Astrocyte (in vitro differentiated cells and primary cell): ENCODE results near the gene ALDH3A1. TPM values are rescaled to one million over a fixed set of nuclear protein-coding genes. Genes with fewer than 3 reads are reported as not detected.

Experiments used
- DNase-seq: peaks from one replicate; pipeline ENCODE4 v3.0.0-alpha.2; 2010; ENCODE audit warnings: low read depth
- FAIRE-seq: peaks from 2 replicates; lab custom pipeline; 2011; peaks lifted over from hg19 to GRCh38; lab: Jason Lieb, UNC
- H2AFZ ChIP-seq: 2 replicates; pipeline ENCODE4 v1.6.0; 2012; ENCODE audit warnings: low read depth, low read length, inconsistent platforms
- H3K27ac ChIP-seq: 2 replicates; pipeline ENCODE4 v1.5.1; 2011; ENCODE audit warnings: low read depth, low read length, inconsistent platforms
- H3K27me3 ChIP-seq: 2 replicates; pipeline ENCODE4 v1.6.0; 2011; ENCODE audit warnings: low read length, inconsistent platforms; ENCODE audit not compliant: insufficient read depth
- H3K36me3 ChIP-seq: 2 replicates; pipeline ENCODE4 v1.5.1; 2011; ENCODE audit warnings: low read length, inconsistent platforms; ENCODE audit not compliant: insufficient read depth
- H3K4me1 ChIP-seq: 2 replicates; pipeline ENCODE4 v1.5.1; 2011; ENCODE audit warnings: low read length, inconsistent platforms; ENCODE audit not compliant: insufficient read depth
- H3K4me2 ChIP-seq: 2 replicates; pipeline ENCODE4 v1.6.0; 2012; ENCODE audit warnings: low read length, inconsistent platforms
- H3K4me3 ChIP-seq: 2 replicates; pipeline ENCODE4 v1.5.1; 2011; ENCODE audit warnings: low read depth, mild to moderate bottlenecking, low read length, inconsistent platforms; ENCODE audit not compliant: insufficient read depth
- H3K79me2 ChIP-seq: 2 replicates; pipeline ENCODE4 v1.6.0; 2012; ENCODE audit warnings: mild to moderate bottlenecking, low read length, inconsistent platforms; ENCODE audit not compliant: insufficient read depth
- H3K9ac ChIP-seq: 2 replicates; pipeline ENCODE4 v1.6.0; 2012; ENCODE audit warnings: mild to moderate bottlenecking, low read length, inconsistent platforms
- H3K9me3 ChIP-seq: 2 replicates; pipeline ENCODE4 v1.5.1; 2012; ENCODE audit warnings: low read depth, mild to moderate bottlenecking, low read length, inconsistent platforms; ENCODE audit not compliant: insufficient read depth
- H4K20me1 ChIP-seq: 2 replicates; pipeline ENCODE4 v1.6.0; 2012; ENCODE audit warnings: low read length, inconsistent platforms; ENCODE audit not compliant: insufficient read depth
- H3K27ac Mint-ChIP-seq: one replicate; pipeline ENCODE4 v1.8.0; 2021; ENCODE audit warnings: mild to moderate bottlenecking, mixed read lengths; ENCODE audit not compliant: unreplicated experiment
- H3K27me3 Mint-ChIP-seq: one replicate; pipeline ENCODE4 v1.8.0; 2021; ENCODE audit warnings: low read depth, mixed read lengths; ENCODE audit not compliant: unreplicated experiment
- H3K36me3 Mint-ChIP-seq: one replicate; pipeline ENCODE4 v1.8.0; 2021; ENCODE audit warnings: low read depth, mixed read lengths; ENCODE audit not compliant: unreplicated experiment
- H3K4me1 Mint-ChIP-seq: one replicate; pipeline ENCODE4 v1.8.0; 2021; ENCODE audit warnings: low read depth, mixed read lengths; ENCODE audit not compliant: unreplicated experiment
- H3K4me3 Mint-ChIP-seq: one replicate; pipeline ENCODE4 v1.8.0; 2021; ENCODE audit warnings: mild to moderate bottlenecking, moderate library complexity, mixed read lengths; ENCODE audit not compliant: unreplicated experiment
- H3K9me3 Mint-ChIP-seq: one replicate; pipeline ENCODE4 v1.8.0; 2021; ENCODE audit warnings: mild to moderate bottlenecking, mixed read lengths; ENCODE audit not compliant: unreplicated experiment
- CTCF ChIP-seq: IDR thresholded peaks from 2 replicates; pipeline ENCODE4 v1.5.1; 2011; ENCODE audit warnings: low read depth, mild to moderate bottlenecking, inconsistent platforms, low read length, moderate library complexity; ENCODE audit not compliant: insufficient read depth
- EZH2 ChIP-seq: IDR thresholded peaks from 2 replicates; pipeline ENCODE4 v1.6.1; 2012; ENCODE audit warnings: mild to moderate bottlenecking, low read length, inconsistent platforms; ENCODE audit not compliant: insufficient read depth
- total RNA-seq: library from RNA; stranded (reverse); gene quantifications from 2 replicates; pipeline ENCODE4 v1.2.1, GENCODE V29; 2021

ALDH3A1 gene
- total RNA-seq, 1 donor from 2014 or later, result not detected

DNA sequence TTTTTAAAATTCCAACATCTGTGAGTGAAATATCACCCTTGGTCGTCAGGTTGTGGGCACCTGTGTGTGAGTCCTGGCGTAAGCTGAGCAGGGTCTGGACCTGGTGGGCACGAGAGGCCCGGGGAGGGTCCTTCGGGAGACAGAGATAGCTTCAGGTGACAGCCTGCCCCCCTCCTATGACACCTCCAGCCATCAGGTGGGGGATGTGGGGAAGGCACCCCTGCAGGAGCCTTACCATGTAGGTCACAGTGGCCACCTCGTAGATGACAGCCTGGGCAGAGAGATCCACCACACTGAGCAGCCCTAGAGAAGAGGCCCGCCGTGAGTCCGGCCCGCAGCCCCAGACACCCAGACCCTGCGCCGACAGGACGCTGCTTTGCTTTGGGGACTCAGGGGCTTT is 42.9 kb downstream of the ALDH3A1 start:
- Histone ChIP-seq H3K9ac (no peak overlapping the region), H3K27me3 (no peaks in the 10 kb centered on the region), H4K20me1 (no peaks in the 10 kb centered on the region), H3K4me3 (no peak overlapping the region), H3K4me1 (no peaks in the 10 kb centered on the region), H3K36me3 (no peaks in the 10 kb centered on the region), H2AFZ (no peak overlapping the region), H3K4me2 (no peak overlapping the region), H3K9me3 (no peaks in the 10 kb centered on the region), H3K27ac (no peak overlapping the region), H3K79me2 (no peaks in the 10 kb centered on the region)
- no peak overlapping the region for H3K4me3 Mint-ChIP-seq
- H3K9me3 Mint-ChIP-seq, result no peaks in the 10 kb centered on the region
- FAIRE-seq (no peak), DNase-seq (no peak)
- no peak overlapping the region for H3K27ac Mint-ChIP-seq
- TF ChIP-seq CTCF (no peak), EZH2 (no peak)
- H3K36me3 Mint-ChIP-seq, result no peaks in the 10 kb centered on the region
- peaks cover 14% of the 10 kb centered on the region for H3K27me3 Mint-ChIP-seq
- H3K4me1 Mint-ChIP-seq, result peaks cover 12% of the 10 kb centered on the region

DNA sequence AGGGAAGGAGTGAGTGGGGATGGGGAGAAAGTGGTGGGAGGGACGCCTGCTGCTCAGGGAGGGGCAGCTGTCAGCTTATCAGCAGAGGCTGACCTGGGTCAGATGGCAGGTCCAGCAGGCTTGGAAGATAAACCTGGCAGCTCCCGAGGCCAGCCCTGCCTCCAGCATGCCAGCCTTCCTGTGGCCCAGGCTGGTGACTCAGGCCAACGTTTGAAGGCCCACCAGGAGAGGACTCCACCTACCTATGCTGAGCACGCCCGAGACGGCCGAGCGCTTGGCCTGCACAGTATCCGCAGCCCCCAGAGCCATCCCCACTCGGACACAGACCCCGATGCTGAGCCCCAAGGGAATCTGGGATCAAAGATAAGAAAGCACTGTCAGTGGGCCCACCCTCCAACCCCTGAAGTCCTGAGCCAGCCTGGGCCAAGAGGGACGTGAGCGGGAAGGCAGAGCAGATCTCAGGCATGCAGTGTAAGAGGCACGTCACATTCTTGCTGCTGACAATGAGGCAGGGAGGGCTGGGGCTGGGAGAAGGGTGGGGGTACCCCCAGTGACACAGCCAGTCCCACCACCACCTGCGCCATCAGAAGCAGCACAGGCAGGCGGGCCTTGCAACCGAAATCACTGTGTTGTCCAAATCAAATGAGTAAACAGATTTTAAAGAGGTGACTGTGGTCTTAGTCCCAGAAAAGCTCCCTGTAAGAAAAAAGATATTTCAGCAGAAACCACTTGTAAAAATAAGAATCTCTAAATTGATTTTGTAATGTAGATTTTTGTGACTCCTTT is 44.1 kb downstream of the ALDH3A1 start:
- peak overlapping the region; percentile 34 for H3K4me3 Mint-ChIP-seq
- no peak for FAIRE-seq
- no peaks in the 10 kb centered on the region for H3K79me2 ChIP-seq

More for the DNA sequence above, 44.1 kb downstream of the ALDH3A1 start:
- TF ChIP-seq CTCF (no peak), EZH2 (no peak)
- Histone ChIP-seq H3K27me3 (no peaks in the 10 kb centered on the region), H3K36me3 (no peaks in the 10 kb centered on the region), H3K4me2 (no peak overlapping the region), H3K4me3 (no peak overlapping the region), H3K4me1 (no peaks in the 10 kb centered on the region), H3K9me3 (no peaks in the 10 kb centered on the region), H3K9ac (no peak overlapping the region), H4K20me1 (no peaks in the 10 kb centered on the region), H2AFZ (no peak overlapping the region), H3K27ac (no peak overlapping the region)
- H3K36me3 Mint-ChIP-seq, result no peaks in the 10 kb centered on the region
- peak overlapping the region; percentile 9 for H3K27ac Mint-ChIP-seq
- no peaks in the 10 kb centered on the region for H3K9me3 Mint-ChIP-seq
- H3K4me1 Mint-ChIP-seq, result peaks cover 12% of the 10 kb centered on the region
- DNase-seq, result no peak
- peaks cover 11% of the 10 kb centered on the region for H3K27me3 Mint-ChIP-seq
